ENCODE data around the gene NECTIN2.
A peak's percentile ranks its signal among the peaks of the same experiment; 100 is the strongest.
"Not testable (repeated sequence)": the region's sequence is repeated elsewhere in the genome, so short reads cannot be mapped to it uniquely, and the experiment has no call there.

Gene NECTIN2

GRCh38 chr19:44908074-44908835 lies 62.2 kb downstream of the NECTIN2 start:
- no peak for DNase-seq (ENCODE audit: low read depth, low spot score)

- no peak for DNase-seq (ENCODE audit: low read depth, low spot score)
These were observed 62.8 kb downstream of the NECTIN2 start for GRCh38 chr19:44908836-44909261.

GRCh38 chr19:44909775-44910174 lies 63.7 kb downstream of the NECTIN2 start:
- no peak for DNase-seq (ENCODE audit: low read depth, low spot score)

GRCh38 chr19:44911896-44912295 lies 65.8 kb downstream of the NECTIN2 start:
- not testable (repeated sequence) for DNase-seq (ENCODE audit: low read depth, low spot score)

GRCh38 chr19:44912854-44913253 lies 66.8 kb downstream of the NECTIN2 start:
- DNase-seq (ENCODE audit: low read depth, low spot score), result no peak

GRCh38 chr19:44913512-44914432 lies 67.7 kb downstream of the NECTIN2 start:
- DNase-seq (ENCODE audit: low read depth, low spot score), result not testable (repeated sequence)

- DNase-seq (ENCODE audit: low read depth, low spot score), result peak; percentile 56
These were observed 68.5 kb downstream of the NECTIN2 start, which contains the start of gene APOC1 for GRCh38 chr19:44914433-44915206. TSS of gene APOC1 (plus strand) at chr19:44914608. CDS start at chr19:44914892, 284 bp downstream.

- DNase-seq (ENCODE audit: low read depth, low spot score), result no peak
These were observed 78.2 kb downstream of the NECTIN2 start for GRCh38 chr19:44924243-44924725.

GRCh38 chr19:44925114-44925891 lies 79.2 kb downstream of the NECTIN2 start:
- DNase-seq (ENCODE audit: low read depth, low spot score), result no peak

- DNase-seq (ENCODE audit: low read depth, low spot score), result not testable (repeated sequence)
These were observed 80.4 kb downstream of the NECTIN2 start for GRCh38 chr19:44926245-44927077.

- DNase-seq (ENCODE audit: low read depth, low spot score), result no peak
These were observed 81.6 kb downstream of the NECTIN2 start for GRCh38 chr19:44927746-44928145.

- no peak for DNase-seq (ENCODE audit: low read depth, low spot score)
These were observed 84.0 kb downstream of the NECTIN2 start for GRCh38 chr19:44930088-44930487.

GRCh38 chr19:44931541-44931940 lies 85.4 kb downstream of the NECTIN2 start:
- no peak for DNase-seq (ENCODE audit: low read depth, low spot score)

All from activated CD4-positive, CD25-positive, alpha-beta regulatory T cell treated with anti-CD3 and anti-CD28 coated beads, Interleukin-2, amount 50 U/mL, for 16 hours (primary cell).